K562 (cell line): ENCODE data around the gene PGD. TPM values are rescaled to one million over a fixed set of nuclear protein-coding genes. Genes with fewer than 3 reads are reported as not detected.
A peak's percentile ranks its signal among the peaks of the same experiment; 100 is the strongest.

ENCODE experiments used
- ARID3B ChIP-seq: fragments of 250-450 bp; sonication (Bioruptor Pico); IDR thresholded peaks from 2 replicates; pipeline ENCODE4 v1.4.0; 2020; ENCODE audit warnings: borderline replicate concordance
- E2F8 ChIP-seq: fragments of 450-650 bp; IDR thresholded peaks from 2 replicates; pipeline ENCODE4 v1.7.1; 2018; ENCODE audit warnings: mild to moderate bottlenecking, low read depth; ENCODE audit not compliant: partially characterized antibody
- HNRNPK ChIP-seq: fragments of 200-400 bp; formaldehyde crosslinking; IDR thresholded peaks from one replicate; pipeline ENCODE4 v1.6.1; 2018; ENCODE audit warnings: mild to moderate bottlenecking, low read depth, low read length; ENCODE audit not compliant: poor library complexity, severe bottlenecking
- IRF1 ChIP-seq: sonication (generic); formaldehyde crosslinking; IDR thresholded peaks from 2 replicates; pipeline ENCODE4 v1.8.0; 2022; ENCODE audit warnings: missing genetic modification reagents, mild to moderate bottlenecking, borderline replicate concordance
- MAFG ChIP-seq: fragments of 450-650 bp; conservative IDR thresholded peaks from 2 replicates; pipeline ENCODE4 v1.6.1; 2016; ENCODE audit warnings: missing genetic modification characterization, missing compliant biosample characterization
- MNT ChIP-seq, 2 experiments: fragments of 450-650 bp; conservative IDR thresholded peaks; 2 replicates each; pipeline ENCODE4 v1.6.1; 2017; ENCODE audit warnings: mild to moderate bottlenecking in 2 of 2, moderate library complexity in 2 of 2
- PYGO2 ChIP-seq: fragments of 450-650 bp; IDR thresholded peaks from 2 replicates; pipeline ENCODE4 v1.6.1; 2016; ENCODE audit warnings: mild to moderate bottlenecking, missing genetic modification characterization, moderate library complexity, missing compliant biosample characterization
- SOX6 ChIP-seq: fragments of 450-650 bp; IDR thresholded peaks from 2 replicates; pipeline ENCODE4 v1.6.1; 2014; ENCODE audit warnings: mild to moderate bottlenecking
- SP1 ChIP-seq: sonication (generic); formaldehyde crosslinking; IDR thresholded peaks from 2 replicates; pipeline ENCODE4 v1.8.1; 2022; ENCODE audit warnings: mild to moderate bottlenecking, missing genetic modification reagents
- TSHZ1 ChIP-seq: fragments of 250-450 bp; sonication (Bioruptor Pico); IDR thresholded peaks from 2 replicates; pipeline ENCODE4 v1.4.0; 2020; ENCODE audit warnings: mild to moderate bottlenecking, moderate library complexity
- ZBTB33 ChIP-seq: sonication (generic); formaldehyde crosslinking; IDR thresholded peaks from 2 replicates; pipeline ENCODE4 v1.8.1; 2023; ENCODE audit warnings: mild to moderate bottlenecking, missing genetic modification reagents
- ZNF263 ChIP-seq: sonication (generic); formaldehyde crosslinking; IDR thresholded peaks from 2 replicates; pipeline ENCODE4 v1.8.0; 2022; ENCODE audit warnings: mild to moderate bottlenecking, missing genetic modification reagents, borderline replicate concordance
- ZNF445 ChIP-seq: fragments of 250-450 bp; sonication (Bioruptor Pico); IDR thresholded peaks from 2 replicates; pipeline ENCODE4 v1.4.0; 2020; ENCODE audit warnings: low read depth, mild to moderate bottlenecking, moderate library complexity
- polyA plus RNA-seq, 8 experiments: library from polyadenylated mRNA; depleted of rRNA in 4 of 8; stranded (reverse) in 5 of 8; unstranded in 3 of 8; fragments of >200 nt; fragmentation: Nextera tagmentation in 2 of 8; fragmentation: Illumina TruSeq in 1 of 8; extraction: Ambion mirVana in 2 of 8; extraction: Trizol in 1 of 8; gene quantifications; 2 replicates each; pipeline versions ENCODE4 v1.2.1 to v1.2.3, GENCODE V29; 2011 to 2014; ENCODE audit warnings: inconsistent platforms in 1 of 8, missing spikeins in 1 of 8
- total RNA-seq, 7 experiments: library from RNA; depleted of rRNA in 6 of 7; stranded (reverse); fragments of >200 nt in 6 of 7; fragmentation: Illumina TruSeq in 2 of 7; extraction: Trizol in 2 of 7; gene quantifications; 2 replicates each; pipeline versions ENCODE4 v1.2.1 to v1.2.3, GENCODE V29; 2011 to 2021; ENCODE audit warnings: low replicate concordance in 1 of 7

PGD gene
- total and polyA plus RNA-seq, 9 of the 15 experiments (the other 6 are each of a cell fraction or from before 2014, with no cell fraction given), result 177 to 542 (median 270) TPM

- TF ChIP-seq ZBTB33 (CRISPR knock-in tag) (peak; percentile 80), ZNF445 (CRISPR knock-in tag) (no peak), MNT (conservative IDR thresholded peaks at IDR 0.05) (peak in 1 of 2 experiments; percentile 47; a peak in 2 of 4 replicates), ARID3B (CRISPR knock-in tag) (no peak), PYGO2 (no peak), SOX6 (no peak), SP1 (CRISPR knock-in tag) (no peak), IRF1 (CRISPR knock-in tag) (no peak), TSHZ1 (CRISPR knock-in tag) (no peak), E2F8 (peak; percentile 27), ZNF263 (CRISPR knock-in tag) (no peak), HNRNPK (no peak), MAFG (tag) (peak; percentile 98)
Measured at GRCh38 chr1:10387677-10388386, 11.0 kb upstream of the PGD start (continued).
